Fibroblast of skin of right quadriceps (primary cell): Measurements from ENCODE around the gene RHBDF1.
"Not testable (repeated sequence)": the region's sequence is repeated elsewhere in the genome, so short reads cannot be mapped to it uniquely, and the experiment has no call there.

Experiments used
- DNase-seq: peaks from one replicate; pipeline ENCODE4 v3.0.0-alpha.2; 2013

RHBDF1 gene

DNA sequence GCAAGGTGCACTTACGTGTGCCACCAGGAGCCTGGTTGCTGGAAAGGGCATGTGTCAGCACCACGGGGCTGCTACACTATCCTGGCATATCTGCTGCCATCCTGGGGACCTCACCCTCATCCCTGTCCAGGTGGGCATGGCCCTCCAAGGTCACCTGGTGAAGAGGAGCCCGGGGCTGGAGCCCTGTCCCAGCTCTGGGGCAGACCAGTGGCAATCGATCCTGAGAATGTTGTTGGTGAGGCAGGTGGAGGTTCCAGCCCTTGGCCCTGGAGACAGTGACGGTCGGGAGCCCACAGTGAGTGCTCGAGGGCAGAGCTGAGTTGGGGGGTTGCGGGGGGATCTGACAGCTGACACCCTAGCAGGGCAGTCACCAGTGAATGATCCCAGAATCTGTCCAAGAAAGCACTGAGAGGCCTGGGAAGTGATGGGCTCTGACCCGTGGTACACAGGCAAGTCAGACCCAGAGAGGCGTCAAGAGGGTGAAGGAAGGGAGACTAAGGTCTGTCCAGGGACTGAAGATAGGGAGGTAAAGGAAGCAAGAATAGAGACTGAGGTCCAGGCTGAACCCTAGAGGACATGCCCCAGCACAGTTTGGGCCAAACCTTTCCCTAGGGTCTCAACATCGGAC is 36.6 kb downstream of the RHBDF1 start:
- no peak for DNase-seq

DNA sequence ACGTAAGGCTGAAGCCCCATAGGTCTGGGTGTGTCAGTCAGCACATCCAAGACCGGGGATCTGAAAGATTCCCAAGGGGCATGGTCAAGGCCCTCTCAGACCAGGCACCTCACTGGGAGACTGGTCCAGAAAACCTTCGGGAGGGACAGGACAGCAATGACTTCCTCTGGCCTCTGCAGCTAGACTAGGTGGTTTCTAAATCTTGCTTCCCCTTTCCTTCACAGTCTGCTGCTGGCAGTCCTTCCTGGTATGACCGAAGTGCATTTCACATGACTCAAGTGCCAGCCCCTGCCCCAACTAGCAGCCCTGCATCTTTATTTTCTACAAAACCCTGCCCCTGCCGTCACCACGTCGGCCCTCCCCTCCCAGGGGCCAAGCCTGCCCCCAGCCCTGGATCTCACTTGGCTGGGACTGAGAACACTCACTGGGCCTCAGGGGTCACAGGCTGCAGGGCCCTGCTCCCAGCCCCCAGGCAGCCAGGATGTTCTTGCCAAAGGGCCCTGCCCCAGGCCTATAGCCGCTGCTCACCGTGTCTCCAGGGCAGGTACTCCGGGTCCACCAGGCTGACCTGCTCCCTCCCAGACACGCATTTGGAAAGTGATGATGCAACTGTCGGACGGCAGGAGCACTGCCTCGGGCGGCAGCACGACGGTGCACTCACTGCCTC is 37.3 kb downstream of the RHBDF1 start:
- no peak for DNase-seq

GRCh38 chr16:34648-34987 is 37.8 kb downstream of the RHBDF1 start:
- no peak for DNase-seq

DNA sequence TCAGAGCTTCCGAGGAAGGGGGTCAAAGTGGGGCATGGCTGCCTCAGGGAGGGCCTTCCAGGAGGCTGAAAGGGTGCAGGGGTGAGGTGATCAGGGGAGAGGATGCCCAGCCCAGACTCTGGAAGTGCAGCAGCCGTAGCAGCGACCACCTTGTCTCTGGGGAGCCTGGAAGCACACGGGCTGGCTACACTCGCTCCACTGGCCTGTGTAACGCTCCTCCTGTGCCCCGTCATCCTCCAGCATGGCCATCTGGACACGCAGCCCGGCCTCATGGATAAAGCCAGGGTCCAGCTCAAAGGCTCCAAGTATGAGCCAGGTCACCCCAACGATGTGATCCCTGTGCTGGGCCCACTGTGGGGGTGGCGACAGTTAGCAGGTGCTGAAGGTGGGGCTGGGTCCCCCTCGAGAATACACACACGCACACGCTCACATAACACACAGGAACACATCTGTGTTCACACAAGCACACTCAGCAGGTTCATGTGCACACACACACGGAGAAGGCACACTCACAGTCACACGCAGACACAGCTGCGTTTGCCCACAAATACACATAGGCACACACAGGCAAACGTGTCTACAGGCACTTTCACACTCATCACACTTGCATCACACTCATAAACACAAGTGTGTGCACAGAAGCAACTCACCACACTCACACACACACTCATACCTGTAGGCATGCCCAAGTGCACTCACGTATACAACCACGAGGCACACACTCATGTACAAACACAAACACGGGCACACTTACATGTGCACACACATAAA is 38.4 kb downstream of the RHBDF1 start:
- DNase-seq: no peak

DNA sequence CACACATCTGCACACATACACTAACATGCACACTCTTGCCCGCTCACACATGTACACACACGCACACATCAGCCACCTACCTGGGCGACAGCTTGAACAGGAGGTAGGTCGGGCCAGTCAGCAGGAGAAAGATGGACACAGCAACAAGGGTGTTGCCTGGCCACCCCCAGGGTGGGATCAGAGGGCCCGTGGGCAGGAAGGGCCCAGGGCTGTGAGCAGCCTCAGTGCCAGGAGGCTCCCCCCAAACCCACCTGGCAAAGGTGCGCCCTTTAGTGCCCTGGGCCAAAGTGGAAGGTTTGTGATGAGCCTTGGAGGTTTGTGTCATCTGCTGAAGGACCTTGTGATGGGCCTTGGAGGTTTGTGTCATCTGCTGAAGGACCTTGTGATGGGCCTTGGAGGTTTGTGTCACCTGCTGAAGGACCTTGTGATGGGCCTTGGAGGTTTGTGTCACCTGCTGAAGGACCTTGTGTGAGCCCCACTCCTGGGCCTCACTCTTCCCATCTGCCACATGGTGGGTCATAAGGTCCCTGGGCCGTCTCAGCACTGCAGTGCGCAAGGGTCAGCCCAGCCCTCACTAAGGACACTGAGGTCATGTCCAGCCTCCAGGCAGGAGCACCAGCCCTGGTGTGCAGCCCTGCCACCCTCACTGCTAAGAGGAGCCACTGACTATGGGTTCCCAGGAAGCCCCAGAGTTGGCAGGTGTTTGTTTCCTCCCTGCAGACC is 39.1 kb downstream of the RHBDF1 start:
- not testable (repeated sequence) for DNase-seq

DNA sequence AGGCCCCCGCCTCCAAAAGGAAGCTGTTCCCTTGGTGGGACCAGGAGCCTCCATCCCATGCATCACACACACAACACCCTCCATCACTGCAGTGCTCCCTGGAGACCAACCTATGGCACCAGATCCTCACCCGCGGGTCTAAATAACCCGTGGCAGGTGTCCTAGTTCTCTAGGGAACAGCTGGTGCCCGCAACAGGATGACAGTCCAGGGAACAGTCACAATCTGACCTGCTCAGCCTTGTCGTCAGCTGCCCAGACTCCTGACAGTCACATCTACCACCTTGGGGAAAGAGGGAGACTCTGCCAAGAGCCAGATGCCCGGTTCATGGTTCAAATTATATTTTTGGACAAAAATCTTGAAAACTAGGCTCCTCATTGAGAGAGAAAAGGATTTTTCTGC is 41.8 kb downstream of the RHBDF1 start:
- DNase-seq: not testable (repeated sequence)

DNA sequence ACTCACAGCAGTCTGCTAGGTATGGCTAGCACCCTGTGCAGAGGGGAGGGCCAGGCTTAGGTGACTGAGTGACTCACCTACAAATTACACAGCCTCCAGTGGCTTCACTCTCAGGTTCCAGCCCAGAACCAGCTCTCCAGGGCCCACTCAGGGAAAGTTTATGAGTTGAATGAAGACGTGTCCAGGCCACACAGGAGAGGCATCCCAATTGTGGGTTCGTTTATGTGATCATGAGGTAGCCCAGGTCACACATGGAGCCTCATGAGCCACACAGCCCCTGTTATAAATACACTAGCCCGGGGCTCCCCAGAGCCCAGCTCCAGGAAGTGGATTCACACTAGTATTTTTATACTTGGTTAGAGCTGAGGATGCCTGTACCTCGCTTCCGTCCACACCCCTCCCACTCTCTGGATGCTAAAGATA is 46.5 kb downstream of the RHBDF1 start:
- not testable (repeated sequence) for DNase-seq

DNA sequence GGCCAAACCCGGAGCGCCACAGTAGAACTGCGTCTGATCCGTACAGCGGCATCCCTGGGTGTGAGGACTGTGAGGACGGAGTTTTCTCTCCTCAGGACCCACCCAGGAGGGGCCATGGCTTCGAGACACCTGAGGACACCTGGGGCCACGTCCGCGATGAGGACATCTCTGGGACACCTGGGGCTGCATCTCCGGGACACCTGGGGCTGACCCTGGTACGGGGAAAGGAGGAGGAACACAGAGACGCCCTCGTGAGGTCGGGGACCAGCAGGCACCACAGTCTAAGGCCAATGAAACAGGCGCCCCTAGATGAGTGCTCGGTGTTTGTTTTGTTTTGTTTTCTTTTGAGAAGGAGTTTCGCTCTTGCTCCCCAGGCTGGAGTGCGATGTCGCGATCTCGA is 48.3 kb downstream of the RHBDF1 start:
- not testable (repeated sequence) for DNase-seq

GRCh38 chr16:20886-21285 is 51.5 kb downstream of the RHBDF1 start:
- DNase-seq: not testable (repeated sequence)

DNA sequence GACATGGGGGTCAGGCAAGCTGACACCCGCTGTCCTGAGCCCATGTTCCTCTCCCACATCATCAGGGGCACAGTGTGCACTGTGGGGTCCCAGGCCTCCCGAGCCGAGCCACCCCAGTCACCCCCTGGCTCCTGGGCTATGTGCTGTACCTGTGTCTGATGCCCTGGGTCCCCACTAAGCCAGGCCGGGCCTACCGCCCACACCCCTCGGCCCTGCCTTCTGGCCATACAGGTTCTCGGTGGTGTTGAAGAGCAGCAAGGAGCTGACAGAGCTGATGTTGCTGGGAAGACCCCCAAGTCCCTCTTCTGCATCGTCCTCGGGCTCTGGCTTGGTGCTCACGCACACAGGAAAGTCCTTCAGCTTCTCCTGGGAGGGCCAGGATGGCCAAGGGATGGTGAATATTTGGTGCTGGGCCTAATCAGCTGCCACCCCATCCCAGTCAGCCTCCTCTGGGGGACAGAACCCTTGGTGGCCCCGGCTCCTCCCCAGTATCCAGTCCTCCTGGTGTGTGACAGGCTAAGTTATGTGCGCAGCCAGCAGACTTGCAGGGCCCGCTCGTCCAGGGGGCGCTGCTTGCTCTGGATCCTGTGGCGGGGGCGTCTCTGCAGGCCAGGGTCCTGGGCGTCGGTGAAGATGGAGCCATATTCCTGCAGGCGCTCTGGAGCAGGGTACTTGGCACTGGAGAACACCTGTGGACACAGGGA is 55.2 kb downstream of the RHBDF1 start:
- DNase-seq: not testable (repeated sequence)

GRCh38 chr16:10772-11171 is 61.7 kb downstream of the RHBDF1 start:
- DNase-seq: not testable (repeated sequence)

- DNase-seq: no peak
These were observed 62.3 kb downstream of the RHBDF1 start for GRCh38 chr16:9903-10665.
